AG04450 (cell line): ENCODE measurements around the gene FAS. TPM values are rescaled to one million over a fixed set of nuclear protein-coding genes. Genes with fewer than 3 reads are reported as not detected.

Experiments
- CTCF ChIA-PET: fragments of 300-600, 350-600 bp; formaldehyde crosslinking; extraction: SDS; loops from one replicate; lab custom pipeline; 2022; ENCODE audit warnings: antibody characterized with exemption, inconsistent platforms; lab: Charles Lee
- POLR2A ChIA-PET: fragments of 350-600 bp; formaldehyde crosslinking; extraction: SDS; loops from one replicate; lab custom pipeline; 2021; ENCODE audit warnings: antibody characterized with exemption, inconsistent platforms; lab: Yijun Ruan, JAX
- DNase-seq: peaks from one replicate; pipeline ENCODE4 v3.0.0-alpha.2; 2011; ENCODE audit warnings: low read depth, low spot score
- H3K27ac ChIP-seq: one replicate; pipeline ENCODE4 v1.5.1; 2012; ENCODE audit warnings: low read depth, low read length, control low read depth
- H3K27me3 ChIP-seq: one replicate; pipeline ENCODE4 v1.6.0; 2012; ENCODE audit warnings: low read length; ENCODE audit not compliant: control insufficient read depth, insufficient read depth
- H3K4me3 ChIP-seq: 2 replicates; pipeline ENCODE4 v1.5.1; 2011; ENCODE audit warnings: mild to moderate bottlenecking, low read depth, low read length, control low read depth
- H3K9me3 ChIP-seq: 2 replicates; pipeline ENCODE4 v1.5.1; 2012; ENCODE audit warnings: low read length; ENCODE audit not compliant: control insufficient read depth, insufficient read depth
- CTCF ChIP-seq: IDR thresholded peaks from 2 replicates; pipeline ENCODE4 v1.5.1; 2011; ENCODE audit warnings: low read depth, low read length, control low read depth, inconsistent platforms
- polyA plus RNA-seq: library from polyadenylated mRNA; depleted of rRNA; stranded (reverse); fragments of >200 nt; gene quantifications from 2 replicates; pipeline ENCODE4 v1.2.3, GENCODE V29; 2011

The FAS gene
- polyA plus RNA-seq, 1 experiment: 78.4 TPM

- TF ChIP-seq CTCF: no peak
- Histone ChIP-seq H3K4me3 (no peak overlapping the region), H3K27me3 (no peaks in the 10 kb centered on the region), H3K27ac (no peak overlapping the region), H3K9me3 (no peaks in the 10 kb centered on the region)
- CTCF ChIA-PET: interaction anchor here (1.2 to 1.6 kb wide), 2 partner anchors 47 to 51 kb away, joined by 4 to 5 read pairs; no protein-coding TSS in a partner anchor
- POLR2A ChIA-PET: interaction anchor here (0.6 to 1.3 kb wide), 2 partner anchors 7 to 107 kb away, joined by 3 to 8 read pairs; partner anchors contain the start of gene FAS
- no peak for DNase-seq
These were observed 7.4 kb upstream of the FAS start for GRCh38 chr10:88983206-88983605.

GRCh38 chr10:88983939-88984338 is 6.7 kb upstream of the FAS start:
- no peak for TF ChIP-seq CTCF
- no peaks in the 10 kb centered on the region for H3K9me3 ChIP-seq
- DNase-seq: no peak
- ChIA-PET POLR2A (no interaction called here), CTCF (interaction anchor here (1.2 kb wide), 1 partner anchor 49 kb away, joined by 3 read pairs; no protein-coding TSS in a partner anchor)
- H3K4me3 ChIP-seq: no peak overlapping the region
- no peak overlapping the region for H3K27ac ChIP-seq
- no peaks in the 10 kb centered on the region for H3K27me3 ChIP-seq

GRCh38 chr10:88984525-88984924 is 6.1 kb upstream of the FAS start:
- no peaks in the 10 kb centered on the region for H3K9me3 ChIP-seq
- TF ChIP-seq CTCF: no peak
- H3K27ac ChIP-seq: no peak overlapping the region
- no peaks in the 10 kb centered on the region for H3K27me3 ChIP-seq
- ChIA-PET POLR2A (no interaction called here), CTCF (interaction anchor here (1.2 kb wide), 2 partner anchors 50 to 149 kb away, joined by 3 to 5 read pairs; no protein-coding TSS in a partner anchor)
- no peak overlapping the region for H3K4me3 ChIP-seq
- DNase-seq: no peak

GRCh38 chr10:88986549-88987242 is 3.9 kb upstream of the FAS start:
- ChIA-PET POLR2A (no interaction called here), CTCF (interaction anchor here (0.6 to 13.4 kb wide), 50 partner anchors 8 to 423 kb away, joined by 3 to 244 read pairs (median 5); partner anchors contain the start of genes CH25H and RNLS)
- Histone ChIP-seq H3K4me3 (no peak overlapping the region), H3K27me3 (no peaks in the 10 kb centered on the region), H3K9me3 (no peaks in the 10 kb centered on the region; the same call in 1 of the 2 replicates), H3K27ac (no peak overlapping the region)
- peak; percentile 70 for TF ChIP-seq CTCF
- no peak for DNase-seq

- DNase-seq: no peak
- no peaks in the 10 kb centered on the region for H3K27me3 ChIP-seq
- H3K9me3 ChIP-seq: no peaks in the 10 kb centered on the region; the same call in 1 of the 2 replicates
- ChIA-PET CTCF (interaction anchor here (0.6 to 13.4 kb wide), 50 partner anchors 9 to 423 kb away, joined by 3 to 244 read pairs (median 5); partner anchors contain the start of genes CH25H and RNLS), POLR2A (no interaction called here)
- no peak overlapping the region for H3K4me3 ChIP-seq
- TF ChIP-seq CTCF: no peak
- H3K27ac ChIP-seq: no peak overlapping the region
These were observed 3.3 kb upstream of the FAS start for GRCh38 chr10:88987243-88987725.
